GM18858 (cell line): ENCODE data around the gene TANC1.
A peak's percentile ranks its signal among the peaks of the same experiment; 100 is the strongest.

Experiments
- ATAC-seq: cut with Tn5 transposase; IDR thresholded peaks from one replicate; pipeline ENCODE4 v1.9.1; 2021; ENCODE audit not compliant: unreplicated experiment

Gene TANC1

GRCh38 chr2:159243529-159243928, 275.1 kb downstream of the TANC1 start:
- ATAC-seq: no peak

- no peak for ATAC-seq
Observed at GRCh38 chr2:159246325-159246988, 278.0 kb downstream of the TANC1 start.

DNA sequence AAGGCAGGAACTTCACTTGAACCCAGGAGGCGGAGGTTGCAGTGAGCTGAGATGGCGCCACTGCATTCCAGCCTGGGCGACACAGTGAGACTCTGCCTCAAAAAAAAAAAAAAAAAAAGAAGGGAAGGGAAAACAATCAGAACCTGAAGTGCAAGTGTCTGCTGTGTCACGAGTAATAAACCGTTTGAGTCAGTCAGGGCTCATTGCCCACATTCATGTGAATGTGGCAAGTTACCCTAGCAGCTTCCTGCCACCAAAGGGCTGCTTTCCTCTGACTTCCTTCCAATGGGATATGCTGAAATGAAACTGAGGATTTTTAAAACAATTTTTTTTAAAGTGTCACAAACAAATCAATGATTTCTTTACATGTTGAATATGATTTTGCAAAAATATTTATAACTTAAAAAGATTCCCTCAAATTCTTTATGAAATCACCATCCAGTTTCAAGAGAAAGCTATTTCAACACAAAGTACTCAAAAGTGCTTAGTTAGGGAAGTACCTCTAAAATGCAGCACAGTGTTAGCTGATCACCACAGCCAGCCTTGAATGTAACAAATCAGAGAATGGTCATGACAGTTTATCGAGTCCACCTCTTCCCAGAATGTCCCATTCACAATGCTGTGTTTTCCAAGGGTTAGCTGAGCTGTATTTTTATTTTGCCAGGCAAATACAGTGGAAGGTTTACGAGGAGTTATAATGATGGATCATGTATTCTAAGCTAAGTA, 281.7 kb downstream of the TANC1 start:
- peak; percentile 50 for ATAC-seq

DNA sequence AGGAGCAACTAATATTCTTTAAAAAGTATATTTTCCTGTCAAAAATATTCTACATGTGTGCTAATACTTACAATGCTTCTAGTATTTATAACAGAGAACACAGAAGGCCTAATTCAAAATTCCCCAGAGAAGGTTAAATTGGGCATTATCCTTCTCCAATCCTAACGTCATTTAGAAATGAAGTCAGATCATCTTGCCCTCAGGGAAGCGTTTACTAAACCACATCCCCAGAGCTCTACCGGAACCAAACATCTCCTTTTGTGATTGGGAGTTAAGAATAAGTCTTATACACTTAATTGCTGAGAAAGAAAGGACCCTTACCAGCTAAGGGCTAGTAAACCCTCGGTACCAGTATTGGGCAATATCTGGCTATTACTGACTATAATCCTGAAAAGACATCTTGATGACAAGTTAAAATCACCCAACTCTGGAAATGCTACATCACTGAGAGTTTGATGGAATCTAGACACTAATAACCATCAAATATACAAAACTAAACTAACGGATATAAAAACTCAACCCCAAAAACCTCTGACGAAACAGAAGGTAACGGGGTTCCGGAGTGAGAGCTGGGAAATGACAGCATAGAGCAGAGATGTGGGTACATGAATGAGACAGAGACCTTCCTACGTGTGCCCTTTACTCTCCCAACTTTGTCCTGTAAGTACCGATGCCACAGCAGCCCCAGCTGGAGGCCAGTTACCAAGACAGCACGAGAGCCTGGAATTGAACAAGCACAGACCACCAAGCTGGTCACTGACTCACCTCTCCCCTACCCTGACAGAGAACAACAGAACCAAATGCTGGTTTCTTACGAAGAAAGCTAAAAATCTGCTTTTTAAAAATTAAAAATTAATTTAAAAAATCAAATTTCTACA, 283.1 kb downstream of the TANC1 start:
- ATAC-seq: no peak

DNA sequence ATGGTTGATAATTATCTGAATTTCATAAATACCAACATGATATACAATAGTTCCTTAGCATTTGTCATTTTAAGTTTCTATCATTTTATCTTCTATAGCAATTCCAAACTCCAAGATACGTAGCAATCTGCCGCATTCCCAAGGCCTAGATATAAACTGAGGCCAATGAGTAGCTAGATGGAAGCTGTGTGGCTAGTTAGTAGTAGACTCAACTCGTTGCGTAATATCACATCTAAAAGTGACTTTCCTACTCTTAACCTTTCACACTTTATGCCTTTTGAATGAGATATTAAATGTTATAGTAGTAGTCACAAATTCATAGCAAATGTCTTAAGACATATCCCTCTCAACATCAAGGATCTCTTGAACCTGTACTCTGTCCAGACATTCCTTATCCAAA, 284.5 kb downstream of the TANC1 start:
- ATAC-seq: no peak

DNA sequence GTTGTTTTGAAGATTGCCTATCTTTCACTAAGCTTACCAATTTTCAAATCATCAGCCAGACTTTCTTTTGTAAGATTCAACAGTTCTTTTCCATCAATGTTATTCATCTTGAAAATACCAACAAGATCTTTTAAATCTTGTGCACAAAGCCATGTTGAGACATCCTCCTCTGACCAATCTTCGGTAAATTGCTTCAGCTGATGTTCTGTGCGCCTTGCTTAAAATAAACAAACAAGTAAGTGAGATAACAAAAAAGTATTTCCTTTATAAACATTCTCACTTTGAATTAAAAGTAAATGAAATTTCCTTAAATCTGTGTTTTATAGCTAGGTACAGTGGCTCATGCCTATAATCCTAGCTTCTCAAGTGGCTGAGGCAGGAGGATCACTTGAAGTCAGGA, 287.7 kb downstream of the TANC1 start:
- no peak for ATAC-seq

DNA sequence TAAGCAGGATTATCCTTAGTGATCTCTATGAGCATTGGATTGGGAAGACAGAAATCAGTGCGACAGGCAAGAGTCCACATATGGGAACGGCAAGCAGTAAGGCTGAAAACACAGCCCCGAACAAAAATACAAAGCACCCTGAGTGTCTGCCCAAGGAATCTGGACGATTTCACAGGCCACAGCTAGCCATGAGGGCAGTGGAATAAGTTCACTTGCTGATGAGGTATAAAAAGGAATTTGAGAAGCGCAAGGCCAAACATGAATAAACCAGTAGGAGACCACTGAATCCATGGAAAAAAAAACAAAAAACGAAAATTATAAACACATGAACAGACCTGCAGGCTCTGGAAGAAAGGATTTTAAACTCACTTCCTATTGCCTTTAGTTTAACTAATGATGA, 293.8 kb downstream of the TANC1 start:
- ATAC-seq: no peak

- no peak for ATAC-seq
Observed at GRCh38 chr2:159262904-159263303, 294.5 kb downstream of the TANC1 start.

- ATAC-seq: no peak
Observed at GRCh38 chr2:159265171-159265576, 296.7 kb downstream of the TANC1 start.

DNA sequence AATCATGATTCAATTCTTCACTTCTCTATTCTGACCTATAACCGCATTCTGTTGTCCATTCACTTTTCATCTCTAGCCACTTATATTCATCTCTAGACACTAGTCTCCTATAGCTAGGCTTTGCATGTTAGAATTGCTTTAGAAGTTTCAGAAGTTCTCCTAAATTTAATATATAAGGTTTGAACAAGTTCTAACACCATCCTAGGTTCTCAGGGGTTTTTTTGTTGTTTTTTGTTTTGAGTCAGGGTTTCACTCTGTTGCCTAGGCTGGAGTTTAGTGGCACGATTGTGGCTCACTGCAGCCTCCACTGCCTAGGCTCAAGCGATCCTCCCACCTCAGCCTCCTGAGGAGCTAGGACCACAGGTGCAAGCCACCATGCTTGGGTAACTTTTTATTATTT, 298.1 kb downstream of the TANC1 start:
- ATAC-seq: no peak

DNA sequence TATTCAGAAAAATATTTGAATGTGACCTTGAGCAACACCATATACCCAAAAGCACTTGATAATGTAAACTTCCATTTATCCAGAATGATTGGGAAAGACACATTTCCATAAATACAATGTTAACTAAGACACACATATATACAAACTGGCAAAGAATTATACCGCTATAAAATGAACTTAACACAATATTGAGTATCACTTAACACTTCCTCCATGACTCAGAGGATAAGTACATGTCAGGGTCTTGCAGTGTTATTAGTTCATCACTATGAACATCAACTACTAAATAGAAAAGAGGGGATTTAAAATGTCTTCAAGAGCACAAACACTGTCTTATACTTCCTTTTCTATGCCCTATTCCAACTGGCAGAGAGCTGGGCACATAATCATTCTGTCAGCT, 299.5 kb downstream of the TANC1 start:
- no peak for ATAC-seq

DNA sequence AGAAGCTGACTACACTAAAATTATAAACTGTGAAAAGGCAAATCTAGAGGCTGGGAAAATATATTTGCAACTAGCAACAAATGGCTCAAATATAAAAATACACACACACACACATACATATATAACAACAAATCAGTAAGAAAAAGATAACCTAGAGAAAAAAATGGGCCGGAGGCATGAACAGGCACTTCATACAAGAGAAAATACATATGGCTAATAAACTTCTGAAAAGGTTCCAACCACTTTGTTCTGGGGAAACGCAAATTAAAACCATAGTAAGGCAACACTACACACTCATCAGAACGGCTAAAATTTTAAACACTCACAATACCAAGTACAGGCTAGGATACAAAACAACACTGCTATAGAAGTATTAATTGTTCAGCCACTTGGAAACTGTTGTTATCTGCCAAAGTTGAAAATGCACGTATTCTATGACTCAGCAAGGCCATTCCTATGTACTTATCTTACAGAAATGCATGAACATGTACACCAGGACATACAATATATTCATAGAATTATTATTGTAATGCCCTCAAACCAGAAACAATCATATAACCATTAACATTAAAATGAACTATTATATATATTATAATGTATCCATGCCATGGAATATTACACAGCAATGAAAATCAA, 302.4 kb downstream of the TANC1 start:
- ATAC-seq: no peak

- no peak for ATAC-seq
Observed at GRCh38 chr2:159272156-159272555, 303.7 kb downstream of the TANC1 start.

GRCh38 chr2:159275111-159275510, 306.7 kb downstream of the TANC1 start:
- ATAC-seq: no peak

GRCh38 chr2:159279700-159280099, 311.3 kb downstream of the TANC1 start:
- ATAC-seq: no peak

GRCh38 chr2:159281002-159281401, 312.6 kb downstream of the TANC1 start:
- no peak for ATAC-seq
